PC-3 (cell line): ENCODE data around the gene LRRTM4.

Experiments used
- CTCF ChIP-seq: fragments of 300-600 bp; sonication (generic); conservative IDR thresholded peaks from 2 replicates; pipeline ENCODE4 v1.5.1; 2017; ENCODE audit warnings: antibody characterized with exemption, low read depth, mild to moderate bottlenecking, low read length
- EZH2phosphoT487 ChIP-seq: fragments of 300-600 bp; sonication (generic); IDR thresholded peaks from 2 replicates; pipeline ENCODE4 v1.6.1; 2018; ENCODE audit warnings: mild to moderate bottlenecking, antibody characterized with exemption, low read length, borderline replicate concordance

- TF ChIP-seq CTCF (no peak), EZH2phosphoT487 (no peak)
These were observed 504.0 kb downstream of the LRRTM4 start for GRCh38 chr2:77018219-77018618.
